GM19099 (cell line): ENCODE results near the gene TENM4.

Experiments
- POLR2A ChIP-seq: IDR thresholded peaks from 3 replicates; pipeline ENCODE4 v1.6.1; 2011; ENCODE audit warnings: low read depth; ENCODE audit not compliant: insufficient read length; ENCODE audit errors: extremely low read depth

The TENM4 gene

DNA sequence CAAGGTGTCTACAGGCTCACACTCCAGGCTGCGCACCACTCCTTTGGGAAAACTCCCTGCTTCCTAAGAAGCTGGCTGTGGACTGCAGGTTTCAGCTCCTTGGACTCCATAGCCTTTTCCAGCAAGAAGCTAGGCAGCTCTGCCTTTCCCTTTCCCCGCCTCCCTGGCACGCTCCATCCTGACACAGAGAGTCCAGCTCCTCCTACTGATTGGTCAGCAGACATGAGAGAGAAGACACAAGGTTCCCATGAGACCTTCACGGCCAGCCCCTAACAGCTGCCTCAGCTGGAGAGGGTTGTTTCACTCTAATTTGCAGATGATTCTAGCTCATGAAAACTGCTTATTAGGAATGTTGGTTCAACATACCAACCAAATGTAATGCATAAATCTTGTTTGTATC lies 27.6 kb downstream of the TENM4 start:
- no peak for TF ChIP-seq POLR2A

DNA sequence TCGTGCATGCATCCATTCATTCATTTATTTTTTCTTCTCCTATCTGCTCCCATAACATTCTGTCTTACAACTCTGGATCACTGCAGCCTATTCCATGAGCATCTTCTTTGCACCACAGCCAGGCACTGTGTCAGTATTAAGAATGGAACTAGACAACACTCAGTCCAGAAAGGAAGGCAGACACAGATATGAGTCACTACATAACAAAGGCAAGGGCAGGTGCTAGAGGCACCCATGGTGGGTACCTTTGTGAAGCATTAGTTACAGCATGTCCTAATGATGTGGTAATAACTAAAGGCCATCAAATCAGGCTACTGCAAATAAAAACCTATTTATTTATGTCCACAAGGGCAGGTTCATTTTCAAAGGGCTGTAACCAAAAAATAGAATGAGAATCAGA lies 28.1 kb downstream of the TENM4 start:
- TF ChIP-seq POLR2A, result no peak

GRCh38 chr11:79409330-79409729 lies 31.5 kb downstream of the TENM4 start:
- no peak for TF ChIP-seq POLR2A

- TF ChIP-seq POLR2A, result no peak
Observed at GRCh38 chr11:79406376-79406775, 34.5 kb downstream of the TENM4 start.

GRCh38 chr11:79404806-79405205 lies 36.0 kb downstream of the TENM4 start:
- TF ChIP-seq POLR2A, result no peak

GRCh38 chr11:79404325-79404724 lies 36.5 kb downstream of the TENM4 start:
- TF ChIP-seq POLR2A, result no peak

GRCh38 chr11:79403839-79404238 lies 37.0 kb downstream of the TENM4 start:
- no peak for TF ChIP-seq POLR2A

DNA sequence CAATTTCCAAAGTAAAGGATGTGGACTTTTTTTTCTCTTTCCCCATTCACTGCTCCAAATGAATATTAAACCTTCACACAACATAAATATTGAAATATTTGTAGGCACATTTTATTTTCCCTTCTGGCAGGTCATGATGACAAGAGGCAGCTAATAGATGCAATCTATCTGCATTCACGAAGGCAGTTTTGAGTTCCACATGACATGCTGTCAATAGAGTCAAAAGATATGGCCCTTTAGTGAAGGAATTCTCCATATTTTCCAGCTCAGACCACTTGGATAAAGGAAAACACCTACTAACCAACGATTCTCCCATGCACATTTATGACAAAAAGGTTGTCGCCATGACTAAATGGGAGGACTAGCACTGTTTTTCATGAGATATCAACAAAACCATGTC lies 37.9 kb downstream of the TENM4 start:
- TF ChIP-seq POLR2A, result no peak

- no peak for TF ChIP-seq POLR2A
Observed at GRCh38 chr11:79400717-79401330, 40.0 kb downstream of the TENM4 start.

- no peak for TF ChIP-seq POLR2A
Observed at GRCh38 chr11:79400206-79400605, 40.6 kb downstream of the TENM4 start.

DNA sequence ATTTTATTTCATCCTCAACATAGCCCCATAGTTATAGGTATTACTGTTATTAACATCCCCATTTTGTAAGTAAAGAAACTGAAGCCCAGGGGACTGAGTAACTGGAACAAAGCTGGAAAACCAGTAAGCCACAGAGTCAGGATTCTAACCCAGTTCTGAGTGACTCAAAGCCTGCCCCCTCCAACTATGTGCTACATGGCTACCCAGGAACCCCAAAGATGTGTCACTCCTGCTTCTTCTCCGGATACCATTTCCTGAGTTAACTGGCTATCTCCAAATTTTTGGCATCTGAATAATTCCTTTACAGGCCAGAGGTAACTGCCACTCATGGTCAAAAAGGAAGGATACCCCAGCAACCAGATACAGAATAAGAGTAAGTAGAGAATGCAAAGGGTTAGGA lies 43.6 kb downstream of the TENM4 start:
- TF ChIP-seq POLR2A, result no peak

DNA sequence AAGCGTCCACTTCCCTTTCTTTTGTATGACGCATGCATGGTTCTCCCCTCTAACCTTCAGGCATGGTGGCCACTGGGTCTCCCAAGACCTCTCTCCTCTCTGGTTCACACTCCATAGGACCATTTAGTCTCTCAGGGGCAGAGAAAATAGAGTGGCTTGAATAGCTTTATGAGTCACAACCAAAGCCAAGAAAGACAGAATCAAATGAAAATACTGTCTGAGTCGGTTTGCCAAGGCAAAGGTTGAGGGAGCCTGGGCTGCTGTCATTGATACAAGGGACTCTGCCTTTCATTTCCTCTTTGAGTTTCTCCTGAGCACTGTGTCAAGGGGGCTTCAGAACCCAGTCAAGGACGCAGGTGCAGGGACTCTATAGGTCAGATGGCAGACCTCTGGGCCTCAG lies 44.2 kb downstream of the TENM4 start:
- no peak for TF ChIP-seq POLR2A

DNA sequence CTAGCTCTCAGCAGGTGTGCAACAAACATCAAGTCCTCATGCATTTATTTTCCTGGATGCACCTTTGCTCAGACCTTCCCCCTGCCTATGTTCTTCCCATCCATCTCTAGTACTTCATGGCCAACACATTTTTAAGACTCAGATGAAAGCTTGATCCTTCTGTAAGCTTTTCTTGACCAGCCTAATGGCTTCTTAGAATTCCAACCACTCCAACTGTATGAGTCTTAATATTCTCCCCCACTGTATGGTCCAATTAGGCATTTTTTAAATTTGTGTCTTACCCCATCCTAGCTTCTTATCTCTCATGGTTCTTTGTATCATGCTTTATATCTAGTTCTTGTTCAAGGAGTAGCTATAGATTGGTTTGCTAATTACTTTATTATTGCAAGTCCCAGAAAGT lies 44.8 kb downstream of the TENM4 start:
- no peak for TF ChIP-seq POLR2A

GRCh38 chr11:79393362-79394043 lies 47.3 kb downstream of the TENM4 start:
- TF ChIP-seq POLR2A, result no peak

- no peak for TF ChIP-seq POLR2A
Observed at GRCh38 chr11:79392161-79392560, 48.7 kb downstream of the TENM4 start.

- no peak for TF ChIP-seq POLR2A
Observed at GRCh38 chr11:79390923-79391322, 49.9 kb downstream of the TENM4 start.

DNA sequence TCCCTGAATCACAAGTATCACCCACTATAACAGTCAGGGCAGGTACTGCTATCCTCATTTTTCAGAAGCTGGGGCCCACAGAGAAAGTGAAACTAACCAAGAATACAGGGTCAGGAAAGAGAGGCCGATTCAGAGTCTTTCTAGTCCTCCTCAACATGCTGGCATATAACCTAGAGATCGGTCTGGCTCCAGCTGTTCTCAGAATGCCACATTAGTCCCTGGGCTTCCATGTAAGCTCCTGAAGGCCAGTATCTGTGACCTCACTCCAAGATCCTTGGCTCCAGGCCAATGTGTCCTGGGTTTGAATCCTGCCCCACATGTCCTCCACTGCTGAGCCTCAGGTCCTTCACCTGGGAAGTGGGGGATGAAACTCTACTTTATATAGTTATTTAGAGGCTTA lies 50.4 kb downstream of the TENM4 start:
- no peak for TF ChIP-seq POLR2A
